AG04450 (cell line): Measurements from ENCODE around the gene IPP. TPM values are rescaled to one million over a fixed set of nuclear protein-coding genes. Genes with fewer than 3 reads are reported as not detected.

Experiments used
- CTCF ChIA-PET: fragments of 300-600, 350-600 bp; formaldehyde crosslinking; extraction: SDS; loops from one replicate; lab custom pipeline; 2022; ENCODE audit warnings: antibody characterized with exemption, inconsistent platforms; lab: Charles Lee
- POLR2A ChIA-PET: fragments of 350-600 bp; formaldehyde crosslinking; extraction: SDS; loops from one replicate; lab custom pipeline; 2021; ENCODE audit warnings: antibody characterized with exemption, inconsistent platforms; lab: Yijun Ruan, JAX
- DNase-seq: peaks from one replicate; pipeline ENCODE4 v3.0.0-alpha.2; 2011; ENCODE audit warnings: low read depth, low spot score
- H3K27ac ChIP-seq: one replicate; pipeline ENCODE4 v1.5.1; 2012; ENCODE audit warnings: low read depth, low read length, control low read depth
- H3K27me3 ChIP-seq: one replicate; pipeline ENCODE4 v1.6.0; 2012; ENCODE audit warnings: low read length; ENCODE audit not compliant: control insufficient read depth, insufficient read depth
- H3K4me3 ChIP-seq: 2 replicates; pipeline ENCODE4 v1.5.1; 2011; ENCODE audit warnings: mild to moderate bottlenecking, low read depth, low read length, control low read depth
- H3K9me3 ChIP-seq: 2 replicates; pipeline ENCODE4 v1.5.1; 2012; ENCODE audit warnings: low read length; ENCODE audit not compliant: control insufficient read depth, insufficient read depth
- polyA plus RNA-seq: library from polyadenylated mRNA; depleted of rRNA; stranded (reverse); fragments of >200 nt; gene quantifications from 2 replicates; pipeline ENCODE4 v1.2.3, GENCODE V29; 2011
- TF ChIP-seq, protein P1 (sequence below): IDR thresholded peaks from 2 replicates; pipeline ENCODE4 v1.5.1; 2011; ENCODE audit warnings: low read depth, low read length, control low read depth, inconsistent platforms

Gene IPP
- polyA plus RNA-seq, 1 experiment, result 13.6 TPM

DNA sequence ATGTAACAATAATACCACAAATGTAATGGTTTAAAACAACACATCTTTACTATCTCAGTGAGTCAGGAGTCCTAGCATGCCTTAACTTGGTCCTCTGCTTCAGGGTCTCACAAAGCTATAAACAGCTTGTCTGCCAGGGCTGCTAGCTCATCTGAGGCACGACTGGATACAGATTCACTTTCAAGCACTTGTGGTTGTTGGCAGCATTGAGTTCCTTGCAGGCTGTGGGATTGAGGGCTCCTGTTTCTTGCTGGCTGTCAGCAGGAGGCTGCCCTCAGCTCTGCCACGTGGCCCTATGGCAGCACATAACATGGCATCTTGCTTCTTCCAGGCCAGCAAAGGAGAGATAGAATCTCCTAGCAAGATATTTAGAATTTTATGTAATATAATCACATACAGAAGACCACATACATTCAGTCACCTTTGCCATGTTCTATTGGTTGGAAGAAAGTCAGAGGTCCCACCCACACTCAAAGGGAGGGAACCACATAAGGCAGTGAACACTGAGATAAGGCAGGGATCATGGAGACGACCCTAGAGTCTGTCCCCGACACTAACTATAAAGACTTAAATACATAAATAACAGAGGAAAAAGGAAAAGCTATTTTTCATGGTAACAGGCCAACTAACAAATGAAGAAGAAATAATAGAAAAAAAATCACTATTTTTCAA, 18.9 kb upstream of the IPP start:
- DNase-seq, result peak; percentile 46
- H3K27me3 ChIP-seq, result no peaks in the 10 kb centered on the region
- no peaks in the 10 kb centered on the region for H3K9me3 ChIP-seq
- TF ChIP-seq, protein P1, sequence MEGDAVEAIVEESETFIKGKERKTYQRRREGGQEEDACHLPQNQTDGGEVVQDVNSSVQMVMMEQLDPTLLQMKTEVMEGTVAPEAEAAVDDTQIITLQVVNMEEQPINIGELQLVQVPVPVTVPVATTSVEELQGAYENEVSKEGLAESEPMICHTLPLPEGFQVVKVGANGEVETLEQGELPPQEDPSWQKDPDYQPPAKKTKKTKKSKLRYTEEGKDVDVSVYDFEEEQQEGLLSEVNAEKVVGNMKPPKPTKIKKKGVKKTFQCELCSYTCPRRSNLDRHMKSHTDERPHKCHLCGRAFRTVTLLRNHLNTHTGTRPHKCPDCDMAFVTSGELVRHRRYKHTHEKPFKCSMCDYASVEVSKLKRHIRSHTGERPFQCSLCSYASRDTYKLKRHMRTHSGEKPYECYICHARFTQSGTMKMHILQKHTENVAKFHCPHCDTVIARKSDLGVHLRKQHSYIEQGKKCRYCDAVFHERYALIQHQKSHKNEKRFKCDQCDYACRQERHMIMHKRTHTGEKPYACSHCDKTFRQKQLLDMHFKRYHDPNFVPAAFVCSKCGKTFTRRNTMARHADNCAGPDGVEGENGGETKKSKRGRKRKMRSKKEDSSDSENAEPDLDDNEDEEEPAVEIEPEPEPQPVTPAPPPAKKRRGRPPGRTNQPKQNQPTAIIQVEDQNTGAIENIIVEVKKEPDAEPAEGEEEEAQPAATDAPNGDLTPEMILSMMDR, result no peak
- ChIA-PET CTCF (no interaction called here), POLR2A (interaction anchor here (0.6 kb wide), 2 partner anchors 13 to 52 kb away, joined by 3 to 5 read pairs; no protein-coding TSS in a partner anchor)
- no peak overlapping the region for H3K4me3 ChIP-seq
- H3K27ac ChIP-seq, result no peak overlapping the region

DNA sequence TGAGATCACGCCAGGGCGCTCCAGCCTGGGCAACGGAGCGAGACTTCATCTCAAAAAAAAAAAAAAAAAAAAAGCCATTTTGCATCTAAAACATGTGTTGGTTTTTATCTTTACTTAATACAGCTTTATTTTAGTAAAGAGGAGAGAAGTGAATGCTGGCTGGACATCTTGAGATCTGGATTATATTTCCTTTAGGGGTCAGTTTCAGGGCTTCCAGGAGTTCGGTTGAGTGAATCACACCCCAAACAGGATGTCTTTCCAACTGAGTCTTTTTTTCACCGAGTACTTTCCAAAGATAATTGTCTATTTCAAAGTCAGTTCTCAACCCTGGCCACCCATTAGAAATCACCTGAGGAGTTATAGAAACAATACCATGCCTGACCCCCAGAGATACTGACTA, 16.6 kb upstream of the IPP start:
- Histone ChIP-seq H3K27ac (no peak overlapping the region), H3K9me3 (no peaks in the 10 kb centered on the region), H3K27me3 (no peaks in the 10 kb centered on the region), H3K4me3 (no peak overlapping the region)
- TF ChIP-seq, protein P1, result no peak
- no peak for DNase-seq
- CTCF ChIA-PET, result interaction anchor here (0.6 kb wide), 2 partner anchors 15 to 217 kb away, joined by 4 to 5 read pairs; no protein-coding TSS in a partner anchor
- POLR2A ChIA-PET, result interaction anchor here (0.6 kb wide), 1 partner anchor 173 kb away, joined by 6 read pairs; no protein-coding TSS in a partner anchor

DNA sequence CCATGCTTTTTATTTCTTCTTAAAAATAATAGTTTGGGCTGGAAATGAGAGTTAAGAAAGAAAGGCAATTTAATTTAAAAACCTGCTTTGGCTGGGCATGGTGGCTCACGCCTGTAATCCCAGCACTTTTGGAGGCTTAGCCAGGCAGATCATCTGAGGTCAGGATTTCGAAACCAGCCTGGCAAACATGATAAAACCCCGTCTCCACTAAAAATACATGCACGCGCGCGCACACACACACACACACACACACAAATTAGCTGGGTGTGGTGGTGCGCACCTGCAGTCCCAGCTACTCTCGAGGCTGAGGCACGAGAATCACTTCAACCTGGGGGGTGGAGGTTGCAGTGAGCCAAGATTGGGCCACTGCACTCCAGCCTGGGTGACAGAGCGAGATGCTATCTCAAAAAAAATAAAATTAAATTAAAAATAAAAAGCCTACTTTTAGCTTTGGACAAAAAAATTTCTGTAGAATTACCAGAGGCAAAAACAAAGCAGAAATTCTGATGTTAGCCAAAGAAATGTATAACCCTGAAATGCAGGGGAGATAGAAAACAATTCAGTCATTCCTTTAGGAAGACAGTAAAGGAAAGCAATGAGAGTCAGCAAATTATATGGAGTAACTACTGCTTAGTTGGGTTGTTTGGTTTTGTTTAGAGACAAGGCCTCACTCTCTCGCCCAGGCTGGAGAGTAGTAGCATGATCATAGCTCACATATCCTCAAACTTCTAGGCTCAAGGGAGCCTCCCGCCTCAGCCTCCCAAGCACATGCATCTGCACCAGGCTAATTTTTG, 15.7 kb upstream of the IPP start:
- no peaks in the 10 kb centered on the region for H3K27me3 ChIP-seq
- ChIA-PET POLR2A (no interaction called here), CTCF (no interaction called here)
- H3K9me3 ChIP-seq, result no peaks in the 10 kb centered on the region
- H3K27ac ChIP-seq, result no peak overlapping the region
- H3K4me3 ChIP-seq, result no peak overlapping the region
- TF ChIP-seq, protein P1, result no peak
- DNase-seq, result no peak

DNA sequence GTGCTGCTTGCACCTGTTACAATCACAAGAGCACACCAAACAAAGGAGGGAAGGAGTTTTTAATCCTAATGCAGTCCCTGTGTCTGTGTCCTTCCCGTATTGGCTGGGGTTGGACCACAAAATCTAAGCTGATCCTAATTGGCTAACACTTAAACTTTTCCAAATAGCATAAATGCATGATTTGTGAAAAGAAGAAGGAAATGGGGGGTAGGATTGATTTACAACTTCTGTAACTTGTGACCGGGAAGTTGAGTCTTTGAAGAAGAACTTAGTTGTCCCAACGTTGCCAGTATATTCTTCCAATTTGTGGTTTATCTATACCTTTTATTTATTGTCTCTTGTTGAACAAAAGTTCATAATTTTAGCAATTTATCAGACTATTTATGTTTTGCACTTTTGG, 11.8 kb upstream of the IPP start:
- Histone ChIP-seq H3K4me3 (no peak overlapping the region), H3K9me3 (no peaks in the 10 kb centered on the region), H3K27ac (no peak overlapping the region), H3K27me3 (peaks cover 14% of the 10 kb centered on the region)
- TF ChIP-seq, protein P1, result no peak
- no peak for DNase-seq
- ChIA-PET CTCF (no interaction called here), POLR2A (no interaction called here)

DNA sequence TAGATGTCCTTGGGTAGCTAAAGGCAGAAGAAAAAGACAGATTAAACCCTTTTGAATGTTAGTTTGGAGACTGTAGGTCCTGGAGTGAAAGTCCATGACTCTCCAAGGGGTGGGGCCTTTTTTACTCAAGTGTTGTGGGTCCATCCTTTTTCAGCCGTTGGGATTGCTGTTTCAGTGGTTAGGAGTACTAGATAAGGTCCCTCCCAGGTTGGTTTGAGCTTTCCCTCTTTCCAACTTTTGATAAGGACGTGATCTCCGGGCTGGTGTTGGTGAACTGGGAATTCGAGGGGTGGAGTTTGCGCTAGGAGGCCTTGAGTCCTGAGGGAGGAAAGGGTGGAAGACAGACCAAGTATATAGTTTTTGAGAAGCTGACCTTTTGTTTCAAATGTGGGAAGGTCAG, 5.2 kb upstream of the IPP start:
- Histone ChIP-seq H3K4me3 (no peak overlapping the region), H3K27me3 (peaks cover 14% of the 10 kb centered on the region), H3K27ac (no peak overlapping the region), H3K9me3 (peaks cover 7% of the 10 kb centered on the region)
- TF ChIP-seq, protein P1, result no peak
- CTCF ChIA-PET, result interaction anchor here (0.6 kb wide), 1 partner anchor 29 kb away, joined by 3 read pairs; no protein-coding TSS in a partner anchor
- POLR2A ChIA-PET, result no interaction called here
- no peak for DNase-seq
